ENCODE measurements around the gene SLC2A8.

DNA sequence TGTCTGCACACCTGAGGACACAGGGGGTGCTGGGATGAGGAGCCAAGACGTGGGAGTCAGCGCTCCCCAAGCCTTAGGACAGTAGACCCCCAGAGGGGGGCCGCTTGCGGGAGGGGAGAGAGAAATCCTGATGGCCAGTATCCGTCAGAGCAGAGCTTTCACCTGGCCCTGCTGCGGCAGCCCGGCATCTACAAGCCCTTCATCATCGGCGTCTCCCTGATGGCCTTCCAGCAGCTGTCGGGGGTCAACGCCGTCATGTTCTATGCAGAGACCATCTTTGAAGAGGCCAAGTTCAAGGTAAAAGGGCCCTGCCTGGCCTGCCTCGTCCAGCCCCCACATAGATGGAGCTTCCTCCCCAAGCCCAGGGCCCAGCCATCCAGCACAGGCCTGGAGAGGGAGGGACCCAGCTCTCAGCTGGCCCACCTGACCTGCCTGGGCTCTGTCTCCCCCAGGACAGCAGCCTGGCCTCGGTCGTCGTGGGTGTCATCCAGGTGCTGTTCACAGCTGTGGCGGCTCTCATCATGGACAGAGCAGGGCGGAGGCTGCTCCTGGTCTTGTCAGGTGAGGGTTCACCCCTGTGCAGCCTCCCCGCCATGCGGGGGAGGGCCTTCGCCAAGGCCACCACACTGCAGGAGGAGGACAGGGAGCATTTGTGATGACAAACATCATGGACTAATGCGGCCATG is 6.7 kb downstream of the SLC2A8 start:
- TF ChIP-seq, protein P1, sequence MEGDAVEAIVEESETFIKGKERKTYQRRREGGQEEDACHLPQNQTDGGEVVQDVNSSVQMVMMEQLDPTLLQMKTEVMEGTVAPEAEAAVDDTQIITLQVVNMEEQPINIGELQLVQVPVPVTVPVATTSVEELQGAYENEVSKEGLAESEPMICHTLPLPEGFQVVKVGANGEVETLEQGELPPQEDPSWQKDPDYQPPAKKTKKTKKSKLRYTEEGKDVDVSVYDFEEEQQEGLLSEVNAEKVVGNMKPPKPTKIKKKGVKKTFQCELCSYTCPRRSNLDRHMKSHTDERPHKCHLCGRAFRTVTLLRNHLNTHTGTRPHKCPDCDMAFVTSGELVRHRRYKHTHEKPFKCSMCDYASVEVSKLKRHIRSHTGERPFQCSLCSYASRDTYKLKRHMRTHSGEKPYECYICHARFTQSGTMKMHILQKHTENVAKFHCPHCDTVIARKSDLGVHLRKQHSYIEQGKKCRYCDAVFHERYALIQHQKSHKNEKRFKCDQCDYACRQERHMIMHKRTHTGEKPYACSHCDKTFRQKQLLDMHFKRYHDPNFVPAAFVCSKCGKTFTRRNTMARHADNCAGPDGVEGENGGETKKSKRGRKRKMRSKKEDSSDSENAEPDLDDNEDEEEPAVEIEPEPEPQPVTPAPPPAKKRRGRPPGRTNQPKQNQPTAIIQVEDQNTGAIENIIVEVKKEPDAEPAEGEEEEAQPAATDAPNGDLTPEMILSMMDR (IDR thresholded peaks at IDR 0.05), result no peak
- TF ChIP-seq POLR2AphosphoS5 (IDR thresholded peaks at IDR 0.05; ENCODE audit: low read depth, low read length) (no peak), SIN3A (IDR thresholded peaks at IDR 0.05; ENCODE audit: borderline replicate concordance, insufficient read depth, low read depth, low read length) (no peak), TCF7L2 (IDR thresholded peaks at IDR 0.05; ENCODE audit: low read depth, low read length) (no peak)
- TF ChIP-seq, protein P2, sequence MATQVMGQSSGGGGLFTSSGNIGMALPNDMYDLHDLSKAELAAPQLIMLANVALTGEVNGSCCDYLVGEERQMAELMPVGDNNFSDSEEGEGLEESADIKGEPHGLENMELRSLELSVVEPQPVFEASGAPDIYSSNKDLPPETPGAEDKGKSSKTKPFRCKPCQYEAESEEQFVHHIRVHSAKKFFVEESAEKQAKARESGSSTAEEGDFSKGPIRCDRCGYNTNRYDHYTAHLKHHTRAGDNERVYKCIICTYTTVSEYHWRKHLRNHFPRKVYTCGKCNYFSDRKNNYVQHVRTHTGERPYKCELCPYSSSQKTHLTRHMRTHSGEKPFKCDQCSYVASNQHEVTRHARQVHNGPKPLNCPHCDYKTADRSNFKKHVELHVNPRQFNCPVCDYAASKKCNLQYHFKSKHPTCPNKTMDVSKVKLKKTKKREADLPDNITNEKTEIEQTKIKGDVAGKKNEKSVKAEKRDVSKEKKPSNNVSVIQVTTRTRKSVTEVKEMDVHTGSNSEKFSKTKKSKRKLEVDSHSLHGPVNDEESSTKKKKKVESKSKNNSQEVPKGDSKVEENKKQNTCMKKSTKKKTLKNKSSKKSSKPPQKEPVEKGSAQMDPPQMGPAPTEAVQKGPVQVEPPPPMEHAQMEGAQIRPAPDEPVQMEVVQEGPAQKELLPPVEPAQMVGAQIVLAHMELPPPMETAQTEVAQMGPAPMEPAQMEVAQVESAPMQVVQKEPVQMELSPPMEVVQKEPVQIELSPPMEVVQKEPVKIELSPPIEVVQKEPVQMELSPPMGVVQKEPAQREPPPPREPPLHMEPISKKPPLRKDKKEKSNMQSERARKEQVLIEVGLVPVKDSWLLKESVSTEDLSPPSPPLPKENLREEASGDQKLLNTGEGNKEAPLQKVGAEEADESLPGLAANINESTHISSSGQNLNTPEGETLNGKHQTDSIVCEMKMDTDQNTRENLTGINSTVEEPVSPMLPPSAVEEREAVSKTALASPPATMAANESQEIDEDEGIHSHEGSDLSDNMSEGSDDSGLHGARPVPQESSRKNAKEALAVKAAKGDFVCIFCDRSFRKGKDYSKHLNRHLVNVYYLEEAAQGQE (IDR thresholded peaks at IDR 0.05; ENCODE audit: insufficient read depth in 1 of 2, low read depth in 2 of 2, low read length in 1 of 2), result no peak

Measured in Panc1 (cell line).